HG03521 (cell line): ENCODE results near the gene CYP2J2.
"Not testable (repeated sequence)": the region's sequence is repeated elsewhere in the genome, so short reads cannot be mapped to it uniquely, and the experiment has no call there.

Source experiments
- ATAC-seq: cut with Tn5 transposase; IDR thresholded peaks from one replicate; pipeline ENCODE4 v1.9.1; 2021; ENCODE audit warnings: mild to moderate bottlenecking, moderate library complexity; ENCODE audit not compliant: unreplicated experiment

CYP2J2 gene

DNA sequence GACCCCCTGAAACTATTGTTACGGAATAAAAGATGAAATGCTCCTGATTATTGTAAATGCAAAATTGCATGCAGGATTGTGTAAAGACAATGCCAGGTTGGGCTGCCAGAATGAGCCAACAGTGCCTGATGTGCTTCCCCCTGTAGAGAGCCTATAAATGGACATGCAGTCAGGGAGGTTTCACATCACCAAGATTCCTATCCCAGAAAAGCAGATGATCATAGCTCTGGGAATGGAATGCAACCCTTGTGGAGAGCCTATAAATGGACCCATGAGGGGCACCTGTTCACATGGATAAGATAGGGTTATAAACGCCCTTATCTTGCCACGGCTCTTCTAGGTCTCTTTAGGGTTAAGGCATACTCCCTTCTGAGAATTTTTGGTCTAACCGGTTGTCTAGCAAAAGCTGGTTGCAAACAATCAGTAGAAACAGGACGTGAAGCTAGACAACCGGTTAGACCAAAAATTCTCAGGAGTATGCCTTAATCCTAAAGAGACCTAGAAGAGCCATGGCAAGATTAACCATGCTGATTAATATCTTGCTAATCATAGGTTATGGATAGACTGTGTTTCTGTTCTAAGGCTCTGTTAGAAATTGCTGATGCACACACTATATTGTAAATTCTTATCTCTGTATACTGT lies 5.2 kb downstream of the CYP2J2 start:
- not testable (repeated sequence) for ATAC-seq

DNA sequence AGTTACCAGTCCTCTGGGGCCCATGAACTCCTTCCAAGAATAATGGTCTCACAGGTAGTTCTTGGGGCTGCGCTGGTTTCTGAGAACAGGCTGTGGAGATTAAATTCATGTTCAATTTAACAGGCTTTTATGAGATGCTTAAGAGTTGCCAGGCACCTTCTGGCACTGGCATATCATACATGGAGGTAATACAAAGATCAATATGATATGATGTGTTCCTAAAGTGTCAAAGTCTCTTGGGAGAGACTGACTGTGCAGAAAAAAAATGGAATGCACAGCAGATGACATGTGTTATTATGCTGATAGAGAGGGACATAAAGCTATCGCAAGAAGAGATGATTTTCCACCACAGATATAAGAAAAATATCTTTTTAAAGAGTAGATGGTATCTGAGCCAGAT lies 6.8 kb downstream of the CYP2J2 start:
- no peak for ATAC-seq

DNA sequence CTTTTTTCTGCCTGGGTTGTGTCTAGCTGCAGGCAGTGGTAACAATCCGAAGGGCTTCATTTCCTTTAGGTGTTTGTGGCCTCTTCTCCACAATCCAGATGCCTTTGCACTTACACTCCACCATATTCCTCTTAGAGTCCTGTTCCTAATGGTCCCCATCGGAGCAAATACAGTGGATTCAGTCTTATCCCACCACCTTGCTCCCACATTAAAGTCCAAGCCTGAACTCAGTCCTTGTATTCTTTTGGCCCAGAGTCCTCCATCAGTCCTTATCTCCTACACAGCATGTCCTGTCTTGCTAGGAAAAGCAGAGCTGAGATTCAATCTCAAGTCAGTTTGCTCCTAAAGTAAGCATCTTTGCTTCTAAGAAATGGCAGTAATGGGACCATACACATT lies 8.8 kb downstream of the CYP2J2 start:
- ATAC-seq = no peak

- no peak for ATAC-seq
These were observed 9.4 kb downstream of the CYP2J2 start for GRCh38 chr1:59917026-59917784.

DNA sequence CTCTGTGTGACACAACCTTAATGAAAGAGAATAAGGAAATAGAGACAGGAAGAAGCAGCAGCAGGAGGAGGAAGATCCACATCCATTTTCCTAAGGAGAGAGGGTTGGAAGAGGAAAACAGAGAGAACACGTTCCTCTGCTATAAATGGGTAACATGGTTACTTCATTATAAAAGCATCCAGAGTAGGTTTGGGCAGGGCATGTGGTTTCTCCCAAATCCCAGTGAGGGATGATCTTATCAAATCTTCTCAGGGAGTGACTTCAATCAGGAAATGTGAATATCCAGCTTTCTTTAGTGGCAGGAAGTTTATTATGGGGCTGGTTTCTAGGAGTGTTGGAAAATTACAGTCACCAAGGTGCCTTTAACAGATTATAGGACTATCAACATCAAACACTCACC lies 11.1 kb downstream of the CYP2J2 start:
- no peak for ATAC-seq

DNA sequence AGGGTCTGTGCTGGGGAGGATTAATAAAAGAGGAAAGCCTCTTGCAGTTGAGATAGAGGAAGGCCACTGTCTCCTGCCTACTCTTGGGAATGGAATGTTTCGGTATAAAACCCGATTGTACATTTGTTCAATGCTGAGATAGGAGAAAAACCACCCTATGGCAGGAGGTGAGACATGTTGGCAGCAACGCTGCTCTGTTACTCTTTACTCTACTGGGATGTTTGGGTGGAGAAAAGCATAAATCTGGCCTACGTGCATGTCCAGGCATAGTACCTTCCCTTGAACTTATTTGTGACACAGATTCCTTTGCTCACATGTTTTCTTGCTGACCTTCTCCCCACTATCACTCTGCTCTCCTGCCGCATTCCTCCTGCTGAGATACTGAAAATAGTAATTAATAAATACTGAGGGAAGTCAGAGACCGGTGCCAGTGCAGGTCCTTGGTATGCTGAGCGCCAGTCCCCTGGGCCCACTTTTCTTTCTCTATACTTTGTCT lies 11.7 kb downstream of the CYP2J2 start:
- not testable (repeated sequence) for ATAC-seq

- ATAC-seq = no peak
These were observed 17.9 kb downstream of the CYP2J2 start for GRCh38 chr1:59908682-59909081.

DNA sequence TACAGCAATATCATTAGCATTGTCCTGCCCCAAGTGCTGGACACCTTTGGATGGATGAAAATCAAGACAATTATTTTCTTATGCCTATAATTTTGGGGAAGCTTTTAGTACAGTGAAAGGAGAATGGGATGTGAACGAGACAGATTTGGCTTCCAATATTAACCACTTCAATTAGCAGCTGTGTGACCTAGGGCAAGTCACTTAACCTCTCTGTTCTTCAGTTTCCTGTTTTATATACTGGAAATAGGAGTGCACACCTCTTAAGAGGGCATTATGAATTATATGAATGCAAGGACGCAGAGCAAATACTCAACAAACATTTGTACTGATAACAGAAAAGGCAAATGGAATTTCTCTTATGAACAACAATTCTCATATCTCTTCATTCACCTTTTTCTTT lies 18.5 kb downstream of the CYP2J2 start:
- no peak for ATAC-seq

- no peak for ATAC-seq
These were observed 19.6 kb downstream of the CYP2J2 start for GRCh38 chr1:59906931-59907330.

DNA sequence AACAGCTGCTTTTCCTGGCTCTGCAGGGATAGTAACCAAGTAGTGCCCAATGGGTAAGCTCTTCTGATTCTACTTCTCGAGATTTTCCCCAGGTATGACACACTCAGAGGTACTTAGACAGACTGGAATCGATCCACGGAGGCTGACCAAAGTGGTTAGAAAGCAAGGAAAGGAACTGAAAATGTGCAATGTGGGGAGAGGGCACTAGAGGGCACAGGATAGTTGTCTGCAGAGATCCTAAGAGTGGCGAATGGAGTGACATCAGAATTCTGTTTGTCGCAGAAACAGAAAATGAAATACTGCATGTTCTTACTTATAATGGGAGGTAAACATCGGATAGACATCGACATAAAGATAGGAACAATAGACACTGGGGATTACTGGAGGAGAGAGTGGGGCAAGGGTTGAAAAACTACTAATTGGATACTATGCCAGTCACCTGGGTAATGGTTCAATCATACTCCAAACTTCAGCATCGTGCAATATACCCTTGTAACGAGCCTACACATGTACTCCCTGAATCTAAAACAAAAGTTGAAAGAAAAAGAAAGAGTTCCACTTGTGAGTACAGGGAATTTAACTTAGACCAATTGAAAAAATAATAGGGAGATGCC lies 23.3 kb downstream of the CYP2J2 start:
- no peak for ATAC-seq

GRCh38 chr1:59901770-59902388 lies 24.7 kb downstream of the CYP2J2 start:
- ATAC-seq = no peak

DNA sequence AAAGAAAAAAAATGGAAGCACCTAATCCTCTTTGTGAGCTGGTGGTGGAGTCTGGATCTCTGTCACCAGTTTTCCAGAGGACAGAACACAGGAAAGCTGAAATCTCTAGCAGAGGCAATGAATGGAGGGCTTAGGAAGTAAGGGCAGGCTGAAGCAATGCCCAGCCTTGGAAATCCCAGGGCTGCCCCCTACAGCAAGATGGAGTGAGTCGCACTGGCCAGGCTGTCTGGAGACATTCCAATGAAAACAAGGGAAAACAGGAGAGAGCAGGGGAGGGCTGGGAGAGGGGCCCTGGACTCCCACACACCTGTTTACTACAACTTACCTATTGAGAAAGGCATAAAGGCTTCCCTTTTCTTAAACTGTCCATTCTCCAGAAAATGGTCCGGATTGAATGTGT lies 25.9 kb downstream of the CYP2J2 start:
- no peak for ATAC-seq

DNA sequence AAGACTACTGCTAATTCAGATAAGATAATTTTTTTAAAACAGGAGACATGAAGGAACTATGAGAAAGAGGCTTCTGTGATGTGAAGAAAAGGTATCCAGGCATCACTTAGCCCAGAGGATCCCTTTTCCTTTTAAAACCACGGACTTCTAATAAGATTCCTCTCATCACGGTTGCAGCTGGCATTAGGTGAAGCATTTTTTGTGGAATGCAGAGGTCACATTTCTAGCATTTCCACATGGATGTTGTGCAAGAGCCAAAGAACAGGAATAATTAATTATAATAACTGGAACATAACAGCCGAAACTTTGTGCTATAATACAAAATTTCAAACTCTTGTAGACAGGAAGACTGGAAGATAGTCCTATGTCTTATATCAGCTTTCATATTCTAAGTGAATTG lies 27.6 kb downstream of the CYP2J2 start:
- no peak for ATAC-seq

DNA sequence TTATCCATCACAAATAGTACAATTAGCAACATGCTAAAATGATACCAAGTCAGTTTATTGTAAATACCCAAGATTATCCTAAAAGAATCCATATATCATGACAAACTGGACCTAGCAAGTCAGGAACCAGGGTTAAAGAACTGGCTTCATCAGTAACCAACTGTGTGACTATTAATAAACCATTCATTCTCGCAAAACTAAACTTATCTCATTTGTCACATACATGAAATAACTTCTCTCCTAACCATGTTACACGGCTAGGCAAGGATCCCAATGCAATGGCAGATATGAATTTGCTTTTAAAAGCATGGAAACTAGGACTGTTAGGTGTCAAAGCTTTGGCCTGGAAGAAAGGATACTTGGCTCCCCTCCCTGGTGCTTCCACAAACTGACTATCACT lies 29.4 kb downstream of the CYP2J2 start:
- no peak for ATAC-seq

GRCh38 chr1:59892841-59893811 lies 33.4 kb downstream of the CYP2J2 start:
- ATAC-seq = no peak

GRCh38 chr1:59885160-59885832 lies 41.3 kb downstream of the CYP2J2 start:
- no peak for ATAC-seq

DNA sequence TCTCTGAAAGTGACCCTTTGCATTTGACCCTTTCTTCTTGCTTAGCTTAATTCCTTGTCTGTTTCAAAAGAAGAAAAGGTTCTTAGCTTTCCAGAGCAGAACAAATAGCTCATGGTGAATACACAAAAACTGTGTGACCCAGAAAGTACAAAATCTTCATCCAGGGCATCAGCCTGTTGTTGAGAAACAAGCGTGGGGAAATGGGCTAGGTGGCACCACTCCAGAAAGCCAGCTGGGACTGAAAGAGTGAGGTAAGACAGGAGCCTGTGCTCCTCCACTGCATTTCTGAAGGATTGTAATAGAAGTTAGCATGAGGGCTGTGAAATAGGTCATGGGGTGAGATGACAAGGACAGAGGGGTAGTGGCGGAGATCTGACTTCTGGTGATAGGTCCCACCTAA lies 45.8 kb downstream of the CYP2J2 start:
- no peak for ATAC-seq

GRCh38 chr1:59879996-59880505 lies 46.5 kb downstream of the CYP2J2 start:
- no peak for ATAC-seq

GRCh38 chr1:59879574-59879973 lies 47.0 kb downstream of the CYP2J2 start:
- no peak for ATAC-seq

DNA sequence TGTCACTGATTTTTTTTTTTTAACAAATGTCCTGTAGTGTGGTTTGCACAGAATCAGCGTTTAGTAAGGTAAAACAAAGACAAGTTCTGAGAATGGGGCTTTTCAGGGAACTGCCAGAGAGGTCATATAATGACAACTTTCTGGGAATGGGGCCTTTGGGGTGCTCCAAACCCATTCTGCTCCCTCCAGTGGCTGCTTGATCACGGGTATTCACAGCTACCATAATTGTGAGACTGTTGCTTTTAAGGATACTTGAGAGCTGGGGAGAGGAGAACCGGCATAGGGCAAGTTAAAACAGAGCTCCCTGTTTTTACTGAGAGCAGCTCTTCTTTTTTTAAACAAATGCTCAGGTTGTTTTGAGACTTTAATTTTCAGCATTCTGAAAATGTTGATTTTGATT lies 48.2 kb downstream of the CYP2J2 start:
- ATAC-seq = no peak
